ENCODE measurements around the gene MMP14.

MMP14 gene

GRCh38 chr14:22807432-22808087 is 28.8 kb upstream of the MMP14 start:
- H3F3A ChIP-seq (ENCODE audit: insufficient read depth, low read length): peaks cover 4% of the 10 kb centered on the region; the same call in 1 of the 2 replicates
- no peaks in the 10 kb centered on the region for H3K36me3 ChIP-seq (replicated peaks; ENCODE audit: insufficient read depth, low read length)
- H3K27me3 ChIP-seq (replicated peaks; ENCODE audit: insufficient read depth, low read length): no peaks in the 10 kb centered on the region
- H3K27ac ChIP-seq (ENCODE audit: low read length): no peak overlapping the region
- no peak overlapping the region for H2AFZ ChIP-seq (ENCODE audit: low read length)
- H3K4me1 ChIP-seq (ENCODE audit: low read length): 0 out of 2 replicates have a peak, but pooled peaks cover 3% of the 10 kb centered on the region
- TF ChIP-seq CTCF (IDR thresholded peaks at IDR 0.05; ENCODE audit: low read length) (no peak), EZH2phosphoT487 (IDR thresholded peaks at IDR 0.05; ENCODE audit: low read length) (no peak), EZH2 (optimal IDR thresholded peaks at IDR 0.05; ENCODE audit: low read depth, low read length) (no peak)
- no peaks in the 10 kb centered on the region for H3K79me2 ChIP-seq (ENCODE audit: low read length)
- DNase-seq: no peak
- H3K4me2 ChIP-seq (ENCODE audit: low read depth, low read length): no peak overlapping the region
- H3K4me3 ChIP-seq (ENCODE audit: low read length): no peak overlapping the region
- H3K9me3 ChIP-seq (replicated peaks; ENCODE audit: insufficient read depth, low read length): no peaks in the 10 kb centered on the region
- H4K20me1 ChIP-seq (ENCODE audit: insufficient read depth, low read length): no peaks in the 10 kb centered on the region
- no peak overlapping the region for H3K9ac ChIP-seq (ENCODE audit: low read length)
- H3K9me2 ChIP-seq (replicated peaks; ENCODE audit: insufficient read depth, low read length): no peaks in the 10 kb centered on the region

DNA sequence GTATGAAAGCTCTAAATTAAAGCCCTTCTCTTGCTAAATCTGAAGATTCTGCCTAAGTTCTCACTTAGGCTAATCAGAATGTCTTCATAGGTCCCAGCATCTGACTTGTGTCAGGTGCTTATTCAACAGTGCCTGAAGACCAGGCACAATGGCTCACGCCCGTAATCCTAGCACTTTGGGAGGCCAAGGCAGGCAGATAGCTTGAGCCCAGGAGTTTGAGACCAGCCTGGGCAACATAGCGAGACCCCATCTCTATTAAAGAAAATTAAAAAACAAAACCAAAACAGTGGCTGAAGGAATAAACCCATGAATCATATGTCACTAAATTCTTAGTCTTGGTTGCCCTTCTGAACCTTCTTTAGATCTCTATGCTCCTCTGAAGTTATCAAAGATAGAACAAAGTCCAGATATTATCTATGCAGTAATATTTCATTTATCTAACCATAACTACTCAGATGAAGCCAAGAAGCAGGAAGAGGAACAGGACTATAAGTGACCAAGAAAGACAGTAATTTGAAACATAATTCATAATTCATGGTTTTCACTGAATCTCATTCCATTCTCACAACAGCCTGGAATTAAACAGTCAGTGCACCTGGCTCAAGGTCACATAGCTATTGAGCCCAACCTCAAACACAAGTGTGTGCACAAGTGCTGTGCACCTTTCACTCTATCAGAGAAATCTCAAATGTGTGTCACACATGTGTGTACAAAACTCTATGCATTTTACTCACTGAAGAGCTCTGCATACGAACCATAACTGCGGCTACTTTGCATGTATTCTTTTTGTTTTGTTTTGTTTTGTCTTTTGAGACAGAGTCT is 27.8 kb upstream of the MMP14 start:
- H3K4me1 ChIP-seq (ENCODE audit: low read length): 0 out of 2 replicates have a peak, but pooled peaks cover 3% of the 10 kb centered on the region
- H3K36me3 ChIP-seq (replicated peaks; ENCODE audit: insufficient read depth, low read length): no peaks in the 10 kb centered on the region
- no peak overlapping the region for H3K9ac ChIP-seq (ENCODE audit: low read length)
- no peak overlapping the region for H3K4me3 ChIP-seq (ENCODE audit: low read length)
- H3K27me3 ChIP-seq (replicated peaks; ENCODE audit: insufficient read depth, low read length): no peaks in the 10 kb centered on the region
- no peak overlapping the region for H3K4me2 ChIP-seq (ENCODE audit: low read depth, low read length)
- no peaks in the 10 kb centered on the region for H3K9me2 ChIP-seq (replicated peaks; ENCODE audit: insufficient read depth, low read length)
- H4K20me1 ChIP-seq (ENCODE audit: insufficient read depth, low read length): no peaks in the 10 kb centered on the region
- H3K9me3 ChIP-seq (replicated peaks; ENCODE audit: insufficient read depth, low read length): no peaks in the 10 kb centered on the region
- H3K79me2 ChIP-seq (ENCODE audit: low read length): no peaks in the 10 kb centered on the region
- peaks cover 4% of the 10 kb centered on the region; the same call in 1 of the 2 replicates for H3F3A ChIP-seq (ENCODE audit: insufficient read depth, low read length)
- no peak overlapping the region for H2AFZ ChIP-seq (ENCODE audit: low read length)
- TF ChIP-seq CTCF (IDR thresholded peaks at IDR 0.05; ENCODE audit: low read length) (no peak), EZH2phosphoT487 (IDR thresholded peaks at IDR 0.05; ENCODE audit: low read length) (no peak)
- no peak overlapping the region for H3K27ac ChIP-seq (ENCODE audit: low read length)
- DNase-seq: no peak

DNA sequence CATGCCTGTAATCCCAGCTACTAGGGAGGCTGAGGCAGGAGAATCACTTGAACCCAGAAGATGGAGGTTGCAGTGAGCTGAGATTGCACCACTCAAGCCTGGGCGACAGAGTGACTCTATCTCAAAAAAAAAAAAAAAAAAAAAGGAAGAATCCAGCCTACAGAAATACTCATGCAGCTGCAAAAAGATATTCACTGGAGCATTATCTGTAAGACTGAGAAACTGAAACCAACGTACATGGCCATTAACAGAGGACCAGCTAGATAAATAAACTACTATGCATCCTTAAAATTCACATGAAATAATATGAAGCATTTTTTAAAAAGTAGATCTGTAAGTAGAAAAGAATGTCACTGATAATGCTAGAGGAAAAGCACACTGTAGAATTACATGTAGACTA is 24.7 kb upstream of the MMP14 start:
- peak; percentile 23 for DNase-seq

More for the DNA sequence above, 24.7 kb upstream of the MMP14 start:
- H3K27me3 ChIP-seq (replicated peaks; ENCODE audit: insufficient read depth, low read length): no peaks in the 10 kb centered on the region
- H3K79me2 ChIP-seq (ENCODE audit: low read length): no peaks in the 10 kb centered on the region
- peak overlapping the region; percentile 73; the same call in 1 of the 2 replicates for H3K27ac ChIP-seq (ENCODE audit: low read length)
- no peaks in the 10 kb centered on the region for H3K9me3 ChIP-seq (replicated peaks; ENCODE audit: insufficient read depth, low read length)
- no peaks in the 10 kb centered on the region for H3K36me3 ChIP-seq (replicated peaks; ENCODE audit: insufficient read depth, low read length)
- no peak overlapping the region for H3K9ac ChIP-seq (ENCODE audit: low read length)
- H3K4me3 ChIP-seq (ENCODE audit: low read length): no peak overlapping the region
- H3K4me2 ChIP-seq (ENCODE audit: low read depth, low read length): peak overlapping the region; percentile 63; the same call in 1 of the 2 replicates
- no peaks in the 10 kb centered on the region for H3K9me2 ChIP-seq (replicated peaks; ENCODE audit: insufficient read depth, low read length)
- peaks cover 18% of the 10 kb centered on the region for H3K4me1 ChIP-seq (ENCODE audit: low read length)
- no peaks in the 10 kb centered on the region for H4K20me1 ChIP-seq (ENCODE audit: insufficient read depth, low read length)
- H3F3A ChIP-seq (ENCODE audit: insufficient read depth, low read length): peaks cover 4% of the 10 kb centered on the region
- H2AFZ ChIP-seq (ENCODE audit: low read length): no peak overlapping the region
- no peak for TF ChIP-seq CTCF (IDR thresholded peaks at IDR 0.05; ENCODE audit: low read length)
- no peak for TF ChIP-seq EZH2 (optimal IDR thresholded peaks at IDR 0.05; ENCODE audit: low read depth, low read length)
- TF ChIP-seq EZH2phosphoT487 (IDR thresholded peaks at IDR 0.05; ENCODE audit: low read length): no peak

Data from MM.1S (cell line).